HG03469 (cell line): ENCODE results near the gene CHRNA5.

Source experiments
- ATAC-seq: cut with Tn5 transposase; IDR thresholded peaks from one replicate; pipeline ENCODE4 v1.9.1; 2021; ENCODE audit warnings: mild to moderate bottlenecking, moderate library complexity, moderate number of reproducible peaks; ENCODE audit not compliant: unreplicated experiment

CHRNA5 gene

GRCh38 chr15:78636378-78636859 lies 71.1 kb downstream of the CHRNA5 start:
- no peak for ATAC-seq

- no peak for ATAC-seq
Measured at GRCh38 chr15:78637776-78638435, 72.6 kb downstream of the CHRNA5 start.

GRCh38 chr15:78638658-78639314 lies 73.5 kb downstream of the CHRNA5 start:
- ATAC-seq = no peak

- ATAC-seq = no peak
Measured at GRCh38 chr15:78640527-78641101, 75.3 kb downstream of the CHRNA5 start.

- ATAC-seq = no peak
Measured at GRCh38 chr15:78641102-78641748, 75.9 kb downstream of the CHRNA5 start, which contains the start of gene CHRNB4. Gene CHRNB4 (minus strand): TSS chr15:78641210. CDS start chr15:78641133, 77 bp downstream.

- ATAC-seq = no peak
Measured at GRCh38 chr15:78641749-78642275, 76.5 kb downstream of the CHRNA5 start.

GRCh38 chr15:78642331-78642730 lies 77.0 kb downstream of the CHRNA5 start:
- ATAC-seq = no peak
